ENCODE data around the gene ATXN1. TPM values are rescaled to one million over a fixed set of nuclear protein-coding genes. Genes with fewer than 3 reads are reported as not detected.
A peak's percentile ranks its signal among the peaks of the same experiment; 100 is the strongest.

ATXN1 gene
- polyA plus RNA-seq, 2 of the 4 experiments (the other 2 are of a cell fraction) = 2.9 to 8.3 TPM

GRCh38 chr6:16320533-16321340, 440.5 kb downstream of the ATXN1 start:
- CTCF ChIA-PET = interaction anchor here (1.7 kb wide), 1 partner anchor 13 kb away, joined by 6 read pairs; no protein-coding TSS in a partner anchor
- no peak overlapping the region for H3K27ac ChIP-seq
- H3K4me3 ChIP-seq = no peak overlapping the region

GRCh38 chr6:16319813-16320532, 441.3 kb downstream of the ATXN1 start:
- no peak for TF ChIP-seq EP300 (IDR thresholded peaks at IDR 0.05)
- TF ChIP-seq POLR2A (IDR thresholded peaks at IDR 0.05; ENCODE audit: low read length) = no peak
- no peak for TF ChIP-seq MYC (IDR thresholded peaks at IDR 0.05; ENCODE audit: borderline replicate concordance, low read length)
- TF ChIP-seq ZC3H11A (IDR thresholded peaks at IDR 0.05) = no peak
- no peak for TF ChIP-seq CHD2 (IDR thresholded peaks at IDR 0.05; ENCODE audit: low read length, partially characterized antibody)
- TF ChIP-seq CEBPB (IDR thresholded peaks at IDR 0.05) = no peak
- no peak for TF ChIP-seq JUN (IDR thresholded peaks at IDR 0.05)
- no peak for TF ChIP-seq SREBF2 (IDR thresholded peaks at IDR 0.05)
- no peak for TF ChIP-seq HEYL (CRISPR knock-in tag; IDR thresholded peaks at IDR 0.05)
- TF ChIP-seq, protein P1, sequence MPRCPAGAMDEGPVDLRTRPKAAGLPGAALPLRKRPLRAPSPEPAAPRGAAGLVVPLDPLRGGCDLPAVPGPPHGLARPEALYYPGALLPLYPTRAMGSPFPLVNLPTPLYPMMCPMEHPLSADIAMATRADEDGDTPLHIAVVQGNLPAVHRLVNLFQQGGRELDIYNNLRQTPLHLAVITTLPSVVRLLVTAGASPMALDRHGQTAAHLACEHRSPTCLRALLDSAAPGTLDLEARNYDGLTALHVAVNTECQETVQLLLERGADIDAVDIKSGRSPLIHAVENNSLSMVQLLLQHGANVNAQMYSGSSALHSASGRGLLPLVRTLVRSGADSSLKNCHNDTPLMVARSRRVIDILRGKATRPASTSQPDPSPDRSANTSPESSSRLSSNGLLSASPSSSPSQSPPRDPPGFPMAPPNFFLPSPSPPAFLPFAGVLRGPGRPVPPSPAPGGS (IDR thresholded peaks at IDR 0.05) = no peak
- no peak for TF ChIP-seq PHF8 (IDR thresholded peaks at IDR 0.05; ENCODE audit: borderline replicate concordance, low read depth)
- no peak for TF ChIP-seq RFX5 (IDR thresholded peaks at IDR 0.05)
- TF ChIP-seq, protein P2, sequence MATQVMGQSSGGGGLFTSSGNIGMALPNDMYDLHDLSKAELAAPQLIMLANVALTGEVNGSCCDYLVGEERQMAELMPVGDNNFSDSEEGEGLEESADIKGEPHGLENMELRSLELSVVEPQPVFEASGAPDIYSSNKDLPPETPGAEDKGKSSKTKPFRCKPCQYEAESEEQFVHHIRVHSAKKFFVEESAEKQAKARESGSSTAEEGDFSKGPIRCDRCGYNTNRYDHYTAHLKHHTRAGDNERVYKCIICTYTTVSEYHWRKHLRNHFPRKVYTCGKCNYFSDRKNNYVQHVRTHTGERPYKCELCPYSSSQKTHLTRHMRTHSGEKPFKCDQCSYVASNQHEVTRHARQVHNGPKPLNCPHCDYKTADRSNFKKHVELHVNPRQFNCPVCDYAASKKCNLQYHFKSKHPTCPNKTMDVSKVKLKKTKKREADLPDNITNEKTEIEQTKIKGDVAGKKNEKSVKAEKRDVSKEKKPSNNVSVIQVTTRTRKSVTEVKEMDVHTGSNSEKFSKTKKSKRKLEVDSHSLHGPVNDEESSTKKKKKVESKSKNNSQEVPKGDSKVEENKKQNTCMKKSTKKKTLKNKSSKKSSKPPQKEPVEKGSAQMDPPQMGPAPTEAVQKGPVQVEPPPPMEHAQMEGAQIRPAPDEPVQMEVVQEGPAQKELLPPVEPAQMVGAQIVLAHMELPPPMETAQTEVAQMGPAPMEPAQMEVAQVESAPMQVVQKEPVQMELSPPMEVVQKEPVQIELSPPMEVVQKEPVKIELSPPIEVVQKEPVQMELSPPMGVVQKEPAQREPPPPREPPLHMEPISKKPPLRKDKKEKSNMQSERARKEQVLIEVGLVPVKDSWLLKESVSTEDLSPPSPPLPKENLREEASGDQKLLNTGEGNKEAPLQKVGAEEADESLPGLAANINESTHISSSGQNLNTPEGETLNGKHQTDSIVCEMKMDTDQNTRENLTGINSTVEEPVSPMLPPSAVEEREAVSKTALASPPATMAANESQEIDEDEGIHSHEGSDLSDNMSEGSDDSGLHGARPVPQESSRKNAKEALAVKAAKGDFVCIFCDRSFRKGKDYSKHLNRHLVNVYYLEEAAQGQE (IDR thresholded peaks at IDR 0.05) = no peak
- no peak for TF ChIP-seq USF2 (IDR thresholded peaks at IDR 0.05)
- TF ChIP-seq KDM5A (IDR thresholded peaks at IDR 0.05) = no peak
- no peak for TF ChIP-seq HDAC2 (IDR thresholded peaks at IDR 0.05)
- TF ChIP-seq RAD21 (conservative IDR thresholded peaks at IDR 0.05 in 1 of 2, IDR thresholded peaks at IDR 0.05 in 1 of 2) = no peak
- Histone ChIP-seq H3K4me1 (peaks cover 9% of the 10 kb centered on the region; the same call in 1 of the 3 replicates), H3K4me2 (peak overlapping the region; percentile 37; the same call in 1 of the 3 replicates), H3K27ac (no peak overlapping the region), H3K4me3 (no peak overlapping the region), H3K9me3 (no peaks in the 10 kb centered on the region)
- WGBS (ENCODE audit: missing lambda C conversion rate) = 59% methylated on average over 16 of the region's 16 CpGs
- CTCF ChIA-PET = interaction anchor here (1.2 to 1.7 kb wide), 2 partner anchors 11 to 13 kb away, joined by 4 to 6 read pairs; no protein-coding TSS in a partner anchor
- POLR2A ChIA-PET = no interaction called here
- FAIRE-seq = no peak
- peak in 1 of 2 experiments; percentile 15 for DNase-seq (ENCODE audit: low read depth in 1 of 2, low spot score in 1 of 2)
- ATAC-seq = peak; percentile 63 to 66; a peak in 5 of 6 replicates

More at GRCh38 chr6:16320533-16321340, 440.5 kb downstream of the ATXN1 start:
- H3K9me3 ChIP-seq = no peaks in the 10 kb centered on the region
- TF ChIP-seq KDM5A (IDR thresholded peaks at IDR 0.05) = no peak
- TF ChIP-seq EP300 (IDR thresholded peaks at IDR 0.05) = no peak
- no peak for TF ChIP-seq CEBPB (IDR thresholded peaks at IDR 0.05)
- TF ChIP-seq GATA3 (IDR thresholded peaks at IDR 0.05; ENCODE audit: borderline replicate concordance) = no peak
- no peak for TF ChIP-seq NR3C1 (IDR thresholded peaks at IDR 0.05)
- no peak for TF ChIP-seq JUNB (IDR thresholded peaks at IDR 0.05)
- no peak for TF ChIP-seq ZNF302 (CRISPR knock-in tag; IDR thresholded peaks at IDR 0.05)
- no peak for TF ChIP-seq EHF (CRISPR knock-in tag; IDR thresholded peaks at IDR 0.05)
- TF ChIP-seq ZFP36 (IDR thresholded peaks at IDR 0.05; ENCODE audit: borderline replicate concordance, partially characterized antibody) = no peak
- TF ChIP-seq ZSCAN20 (CRISPR knock-in tag; IDR thresholded peaks at IDR 0.05) = no peak
- no peak for TF ChIP-seq EHMT2 (IDR thresholded peaks at IDR 0.05; ENCODE audit: low read depth)
- TF ChIP-seq MYC (IDR thresholded peaks at IDR 0.05; ENCODE audit: borderline replicate concordance, low read length) = no peak
- TF ChIP-seq ZC3H11A (IDR thresholded peaks at IDR 0.05) = no peak
- no peak for TF ChIP-seq HOXA7 (CRISPR knock-in tag; IDR thresholded peaks at IDR 0.05)
- no peak for TF ChIP-seq RNF2 (IDR thresholded peaks at IDR 0.05; ENCODE audit: borderline replicate concordance, low read depth)
- TF ChIP-seq E2F6 (IDR thresholded peaks at IDR 0.05; ENCODE audit: borderline replicate concordance, low read depth) = no peak
- H3K4me1 ChIP-seq = peaks cover 9% of the 10 kb centered on the region; the same call in 1 of the 3 replicates
- FAIRE-seq (no peak), ATAC-seq (no peak), DNase-seq (ENCODE audit: low read depth in 1 of 2, low spot score in 1 of 2) (no peak)
- WGBS (ENCODE audit: missing lambda C conversion rate) = 87% methylated on average over 21 of the region's 21 CpGs
- POLR2A ChIA-PET = interaction anchor here (0.5 kb wide), 1 partner anchor 36 kb away, joined by 3 read pairs; no protein-coding TSS in a partner anchor
- H3K4me2 ChIP-seq = 0 out of 3 replicates have a peak overlapping the region, but pooled peaks have one; percentile 37
